ENCODE data around the gene KIAA0232.
"Not testable (repeated sequence)": the region's sequence is repeated elsewhere in the genome, so short reads cannot be mapped to it uniquely, and the experiment has no call there.

Gene KIAA0232

GRCh38 chr4:6748286-6748685, 34.2 kb upstream of the KIAA0232 start:
- H3K9ac ChIP-seq (ENCODE audit: low read length), result no peak overlapping the region
- no peaks in the 10 kb centered on the region for H3K9me3 ChIP-seq (ENCODE audit: control insufficient read depth, low read depth, low read length)
- no peak overlapping the region for H3K27ac ChIP-seq (ENCODE audit: low read length)
- no peaks in the 10 kb centered on the region for H3K4me1 ChIP-seq (ENCODE audit: control insufficient read depth, low read depth, low read length)
- H3K4me3 ChIP-seq (ENCODE audit: low read length), result no peak overlapping the region
- H3K36me3 ChIP-seq (ENCODE audit: control insufficient read depth, low read depth, low read length), result no peaks in the 10 kb centered on the region
- H3K27me3 ChIP-seq (ENCODE audit: control insufficient read depth, insufficient read depth, low read length), result no peaks in the 10 kb centered on the region

GRCh38 chr4:6749340-6750171, 33.0 kb upstream of the KIAA0232 start:
- H3K4me3 ChIP-seq (ENCODE audit: low read length), result no peak overlapping the region
- H3K9ac ChIP-seq (ENCODE audit: low read length), result no peak overlapping the region
- no peaks in the 10 kb centered on the region for H3K9me3 ChIP-seq (ENCODE audit: control insufficient read depth, low read depth, low read length)
- H3K27ac ChIP-seq (ENCODE audit: low read length), result no peak overlapping the region
- no peaks in the 10 kb centered on the region for H3K27me3 ChIP-seq (ENCODE audit: control insufficient read depth, insufficient read depth, low read length)
- no peaks in the 10 kb centered on the region for H3K4me1 ChIP-seq (ENCODE audit: control insufficient read depth, low read depth, low read length)
- no peaks in the 10 kb centered on the region for H3K36me3 ChIP-seq (ENCODE audit: control insufficient read depth, low read depth, low read length)

GRCh38 chr4:6750286-6751221, 32.0 kb upstream of the KIAA0232 start:
- H3K27ac ChIP-seq (ENCODE audit: low read length), result no peak overlapping the region
- no peaks in the 10 kb centered on the region for H3K27me3 ChIP-seq (ENCODE audit: control insufficient read depth, insufficient read depth, low read length)
- no peak overlapping the region for H3K9ac ChIP-seq (ENCODE audit: low read length)
- H3K36me3 ChIP-seq (ENCODE audit: control insufficient read depth, low read depth, low read length), result no peaks in the 10 kb centered on the region
- no peaks in the 10 kb centered on the region for H3K9me3 ChIP-seq (ENCODE audit: control insufficient read depth, low read depth, low read length)
- no peaks in the 10 kb centered on the region for H3K4me1 ChIP-seq (ENCODE audit: control insufficient read depth, low read depth, low read length)
- H3K4me3 ChIP-seq (ENCODE audit: low read length), result no peak overlapping the region

DNA sequence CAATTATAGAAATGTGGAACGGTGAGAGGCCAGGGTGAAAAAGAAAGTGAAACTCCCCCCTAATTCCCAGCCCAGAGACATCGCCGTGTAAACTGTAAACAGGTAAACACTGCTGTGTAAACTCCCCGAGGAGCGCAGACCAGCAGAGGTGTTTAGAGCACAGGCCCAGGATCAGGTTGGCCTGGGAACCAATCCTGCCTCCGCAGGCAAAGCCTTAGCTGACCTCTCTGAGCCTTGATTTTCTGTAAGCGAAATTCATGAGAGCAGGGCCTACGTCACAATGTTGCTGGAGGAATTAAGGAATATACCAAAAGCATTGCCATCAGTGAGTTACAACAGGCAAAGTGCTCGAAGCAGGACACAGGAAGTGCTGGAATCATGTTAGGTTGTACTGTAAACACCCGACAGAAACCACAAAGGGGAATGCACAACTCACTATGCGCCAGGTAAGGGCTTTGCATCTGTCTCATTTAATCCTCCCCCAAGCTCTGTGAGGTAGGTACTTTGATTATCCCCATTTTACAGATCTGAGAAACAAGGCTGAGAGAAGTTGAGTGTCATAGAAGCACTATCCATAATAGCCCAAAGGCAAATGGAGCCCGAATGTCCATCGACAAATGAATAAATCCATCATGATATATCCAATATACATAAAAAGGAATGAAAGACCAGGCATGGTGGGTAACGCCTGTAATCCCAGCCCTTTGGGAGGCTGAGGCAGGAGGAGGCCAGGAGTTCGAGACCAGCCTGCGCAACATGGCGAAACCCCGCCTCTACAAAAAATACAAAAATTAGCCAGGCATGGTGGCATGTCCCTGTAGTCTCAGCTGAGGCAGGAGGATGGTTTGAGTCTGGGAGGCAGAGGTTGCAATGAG, 30.7 kb upstream of the KIAA0232 start:
- Histone ChIP-seq H3K36me3 (ENCODE audit: control insufficient read depth, low read depth, low read length) (no peaks in the 10 kb centered on the region), H3K27me3 (ENCODE audit: control insufficient read depth, insufficient read depth, low read length) (no peaks in the 10 kb centered on the region), H3K27ac (ENCODE audit: low read length) (no peak overlapping the region), H3K9ac (ENCODE audit: low read length) (no peak overlapping the region), H3K4me1 (ENCODE audit: control insufficient read depth, low read depth, low read length) (no peaks in the 10 kb centered on the region), H3K4me3 (ENCODE audit: low read length) (no peak overlapping the region), H3K9me3 (ENCODE audit: control insufficient read depth, low read depth, low read length) (no peaks in the 10 kb centered on the region)

GRCh38 chr4:6752486-6752829, 30.1 kb upstream of the KIAA0232 start:
- Histone ChIP-seq H3K4me1 (ENCODE audit: control insufficient read depth, low read depth, low read length) (no peaks in the 10 kb centered on the region), H3K36me3 (ENCODE audit: control insufficient read depth, low read depth, low read length) (no peaks in the 10 kb centered on the region), H3K4me3 (ENCODE audit: low read length) (no peak overlapping the region), H3K9ac (ENCODE audit: low read length) (no peak overlapping the region), H3K27ac (ENCODE audit: low read length) (no peak overlapping the region), H3K27me3 (ENCODE audit: control insufficient read depth, insufficient read depth, low read length) (no peaks in the 10 kb centered on the region), H3K9me3 (ENCODE audit: control insufficient read depth, low read depth, low read length) (no peaks in the 10 kb centered on the region)

- no peaks in the 10 kb centered on the region for H3K27me3 ChIP-seq (ENCODE audit: control insufficient read depth, insufficient read depth, low read length)
- no peaks in the 10 kb centered on the region for H3K9me3 ChIP-seq (ENCODE audit: control insufficient read depth, low read depth, low read length)
- no peak overlapping the region for H3K27ac ChIP-seq (ENCODE audit: low read length)
- H3K9ac ChIP-seq (ENCODE audit: low read length), result no peak overlapping the region
- no peak overlapping the region for H3K4me3 ChIP-seq (ENCODE audit: low read length)
- H3K36me3 ChIP-seq (ENCODE audit: control insufficient read depth, low read depth, low read length), result no peaks in the 10 kb centered on the region
- H3K4me1 ChIP-seq (ENCODE audit: control insufficient read depth, low read depth, low read length), result no peaks in the 10 kb centered on the region
These were observed 29.4 kb upstream of the KIAA0232 start for GRCh38 chr4:6753103-6753560.

DNA sequence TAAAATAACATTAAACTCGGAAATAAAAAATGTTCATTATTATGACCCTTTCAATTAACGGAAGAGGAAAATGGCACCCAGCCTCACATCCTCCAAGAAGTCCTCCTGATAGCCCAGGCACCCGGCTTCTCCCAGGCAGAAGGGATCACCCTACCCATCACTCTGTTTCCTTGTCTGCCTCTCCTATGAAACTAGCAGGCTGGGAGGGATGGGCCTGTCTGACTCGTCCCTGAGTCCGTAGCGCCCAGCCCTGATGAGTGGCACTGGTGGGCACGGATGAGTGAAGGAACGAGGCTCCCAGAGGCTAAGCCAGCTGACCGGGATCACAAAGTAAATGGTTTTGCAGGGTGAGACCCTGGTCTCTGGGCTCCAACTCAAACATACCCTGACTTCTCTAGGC, 28.6 kb upstream of the KIAA0232 start:
- Histone ChIP-seq H3K9ac (ENCODE audit: low read length) (no peak overlapping the region), H3K36me3 (ENCODE audit: control insufficient read depth, low read depth, low read length) (no peaks in the 10 kb centered on the region), H3K9me3 (ENCODE audit: control insufficient read depth, low read depth, low read length) (no peaks in the 10 kb centered on the region), H3K27ac (ENCODE audit: low read length) (no peak overlapping the region), H3K4me1 (ENCODE audit: control insufficient read depth, low read depth, low read length) (no peaks in the 10 kb centered on the region), H3K27me3 (ENCODE audit: control insufficient read depth, insufficient read depth, low read length) (no peaks in the 10 kb centered on the region), H3K4me3 (ENCODE audit: low read length) (no peak overlapping the region)

GRCh38 chr4:6754481-6755087, 27.9 kb upstream of the KIAA0232 start:
- H3K4me1 ChIP-seq (ENCODE audit: control insufficient read depth, low read depth, low read length), result no peaks in the 10 kb centered on the region
- no peaks in the 10 kb centered on the region for H3K27me3 ChIP-seq (ENCODE audit: control insufficient read depth, insufficient read depth, low read length)
- H3K9ac ChIP-seq (ENCODE audit: low read length), result no peak overlapping the region
- no peaks in the 10 kb centered on the region for H3K9me3 ChIP-seq (ENCODE audit: control insufficient read depth, low read depth, low read length)
- H3K4me3 ChIP-seq (ENCODE audit: low read length), result no peak overlapping the region
- H3K27ac ChIP-seq (ENCODE audit: low read length), result no peak overlapping the region
- no peaks in the 10 kb centered on the region for H3K36me3 ChIP-seq (ENCODE audit: control insufficient read depth, low read depth, low read length)

DNA sequence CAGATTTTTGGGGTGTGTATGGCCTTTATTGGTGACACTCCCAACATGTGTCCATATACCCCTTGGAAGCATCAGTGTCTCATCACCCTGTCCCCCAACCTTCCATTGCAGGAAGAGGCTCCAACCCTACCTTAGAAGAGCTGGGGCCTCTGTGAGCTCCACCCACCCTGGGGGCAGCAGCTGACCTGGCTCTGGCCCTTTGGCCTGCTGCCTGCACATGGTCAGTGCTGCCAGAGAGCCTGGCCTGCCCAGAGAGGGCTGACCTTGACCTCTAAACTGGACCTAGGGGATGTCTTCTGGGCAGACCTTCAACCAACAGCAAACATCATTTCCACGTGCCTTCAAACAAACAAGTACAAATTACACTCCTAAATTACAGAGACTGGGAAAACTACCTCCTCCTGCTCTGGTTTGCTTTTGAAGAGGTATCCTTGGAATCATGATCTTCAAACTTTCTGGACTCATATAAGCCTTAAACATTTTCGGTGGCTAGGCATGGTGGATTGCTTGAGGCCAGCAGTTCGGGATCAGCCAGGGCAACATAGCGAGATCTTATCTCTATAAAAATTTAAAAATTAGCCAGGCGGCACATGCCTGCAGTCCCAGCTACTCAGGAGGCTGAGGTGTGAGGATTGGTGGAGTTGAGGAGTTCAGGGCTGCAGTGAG, 27.3 kb upstream of the KIAA0232 start:
- Histone ChIP-seq H3K27ac (ENCODE audit: low read length) (no peak overlapping the region), H3K9me3 (ENCODE audit: control insufficient read depth, low read depth, low read length) (no peaks in the 10 kb centered on the region)

DNA sequence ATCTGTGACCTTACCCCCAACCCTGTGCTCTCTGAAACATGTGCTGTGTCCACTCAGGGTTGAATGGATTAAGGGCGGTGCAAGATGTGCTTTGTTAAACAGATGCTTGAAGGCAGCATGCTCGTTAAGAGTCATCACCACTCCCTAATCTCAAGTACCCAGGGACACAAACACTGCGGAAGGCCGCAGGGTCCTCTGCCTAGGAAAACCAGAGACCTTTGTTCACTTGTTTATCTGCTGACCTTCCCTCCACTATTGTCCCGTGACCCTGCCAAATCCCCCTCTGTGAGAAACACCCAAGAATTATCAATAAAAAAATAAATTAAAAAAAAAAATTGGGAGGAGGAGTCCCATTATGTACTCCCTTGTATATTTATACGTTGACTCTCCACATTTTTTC, 26.2 kb upstream of the KIAA0232 start:
- H3K9ac ChIP-seq (ENCODE audit: low read length); H3K4me1 ChIP-seq (ENCODE audit: control insufficient read depth, low read depth, low read length); H3K9me3 ChIP-seq (ENCODE audit: control insufficient read depth, low read depth, low read length); H3K36me3 ChIP-seq (ENCODE audit: control insufficient read depth, low read depth, low read length); H3K4me3 ChIP-seq (ENCODE audit: low read length); H3K27ac ChIP-seq (ENCODE audit: low read length); H3K27me3 ChIP-seq (ENCODE audit: control insufficient read depth, insufficient read depth, low read length): not testable (repeated sequence)

More for the DNA sequence above, 27.3 kb upstream of the KIAA0232 start:
- H3K36me3 ChIP-seq (ENCODE audit: control insufficient read depth, low read depth, low read length), result no peaks in the 10 kb centered on the region
- no peaks in the 10 kb centered on the region for H3K27me3 ChIP-seq (ENCODE audit: control insufficient read depth, insufficient read depth, low read length)
- H3K4me1 ChIP-seq (ENCODE audit: control insufficient read depth, low read depth, low read length), result no peaks in the 10 kb centered on the region
- no peak overlapping the region for H3K4me3 ChIP-seq (ENCODE audit: low read length)
- no peak overlapping the region for H3K9ac ChIP-seq (ENCODE audit: low read length)
